Muscle of leg (tissue), 11 donors: Measurements from ENCODE around the gene RBL2. TPM values are rescaled to one million over a fixed set of nuclear protein-coding genes. Genes with fewer than 3 reads are reported as not detected.

Experiments used
- DNase-seq: peaks from one replicate; pipeline ENCODE4 v3.0.0; 2013
- H3K27ac ChIP-seq: one replicate; pipeline ENCODE4 v1.5.1; 2013; ENCODE audit warnings: mild to moderate bottlenecking, low read length, control low read depth
- H3K27me3 ChIP-seq: one replicate; pipeline ENCODE4 v1.6.1; 2013; ENCODE audit warnings: low read length; ENCODE audit not compliant: control insufficient read depth, insufficient read depth
- H3K36me3 ChIP-seq: one replicate; pipeline ENCODE4 v1.6.1; 2013; ENCODE audit warnings: low read length; ENCODE audit not compliant: control insufficient read depth, insufficient read depth
- H3K4me1 ChIP-seq: one replicate; pipeline ENCODE4 v1.6.1; 2013; ENCODE audit warnings: low read length; ENCODE audit not compliant: control insufficient read depth, insufficient read depth
- H3K4me3 ChIP-seq: one replicate; pipeline ENCODE4 v1.5.1; 2013; ENCODE audit warnings: low read length, control low read depth
- H3K9me3 ChIP-seq: replicated peaks from 2 replicates; pipeline ENCODE4 v1.6.1; 2013; ENCODE audit warnings: low read depth, low read length; ENCODE audit not compliant: control insufficient read depth
- WGBS: methylation state at CpG from one replicate; pipeline ENCODE4 v1.1.5; 2013; ENCODE audit warnings: missing lambda C conversion rate; ENCODE audit not compliant: insufficient coverage; 5-methylcytosine and 5-hydroxymethylcytosine counted together
- polyA plus RNA-seq, 8 donors: library from polyadenylated mRNA; unstranded; fragments of 120-200 nt; gene quantifications; one replicate each; pipeline versions ENCODE4 v1.2.1 to v1.2.3, GENCODE V29; 2013; ENCODE audit warnings: inconsistent platforms in 1 of 8, low replicate concordance in 1 of 8; ENCODE audit not compliant: insufficient read length in 8 of 8, insufficient read depth in 1 of 8
- total RNA-seq: library from RNA; stranded (reverse); fragments of 120-200 nt; gene quantifications from one replicate; pipeline ENCODE4 v1.2.4, GENCODE V29; 2013

The RBL2 gene
- total and polyA plus RNA-seq, 9 donors, result 33.5 to 54.1 (median 39.6) TPM

- H3K36me3 ChIP-seq, result peaks cover 18% of the 10 kb centered on the region
- H3K9me3 ChIP-seq, result no peaks in the 10 kb centered on the region
- H3K27ac ChIP-seq, result no peak overlapping the region
- H3K4me3 ChIP-seq, result no peak overlapping the region
- no peaks in the 10 kb centered on the region for H3K27me3 ChIP-seq
- no peak for DNase-seq
- no CpG with 5 or more reads among the region's 5 CpGs for WGBS
- H3K4me1 ChIP-seq, result no peaks in the 10 kb centered on the region
Measured at GRCh38 chr16:53445534-53445933, 11.3 kb downstream of the RBL2 start.

GRCh38 chr16:53446090-53446489 lies 11.8 kb downstream of the RBL2 start:
- WGBS, result no CpG with 5 or more reads among the region's 3 CpGs
- Histone ChIP-seq H3K9me3 (no peaks in the 10 kb centered on the region), H3K36me3 (peaks cover 14% of the 10 kb centered on the region), H3K27me3 (no peaks in the 10 kb centered on the region), H3K4me1 (no peaks in the 10 kb centered on the region), H3K27ac (no peak overlapping the region), H3K4me3 (no peak overlapping the region)
- no peak for DNase-seq

GRCh38 chr16:53449816-53450517 lies 15.7 kb downstream of the RBL2 start:
- DNase-seq, result no peak
- no CpG with 5 or more reads among the region's 4 CpGs for WGBS
- Histone ChIP-seq H3K27ac (no peak overlapping the region), H3K4me3 (no peak overlapping the region), H3K27me3 (no peaks in the 10 kb centered on the region), H3K4me1 (no peaks in the 10 kb centered on the region), H3K9me3 (no peaks in the 10 kb centered on the region), H3K36me3 (peaks cover 17% of the 10 kb centered on the region)

GRCh38 chr16:53453928-53454327 lies 19.7 kb downstream of the RBL2 start:
- H3K36me3 ChIP-seq, result peaks cover 22% of the 10 kb centered on the region

GRCh38 chr16:53456625-53457024 lies 22.4 kb downstream of the RBL2 start:
- WGBS, result 100% methylated on average over 1 of the region's 2 CpGs
- H3K4me1 ChIP-seq, result no peaks in the 10 kb centered on the region
- H3K27ac ChIP-seq, result no peak overlapping the region
- no peak overlapping the region for H3K4me3 ChIP-seq
- H3K9me3 ChIP-seq, result no peaks in the 10 kb centered on the region
- H3K36me3 ChIP-seq, result peaks cover 22% of the 10 kb centered on the region
- no peaks in the 10 kb centered on the region for H3K27me3 ChIP-seq
- no peak for DNase-seq

More at GRCh38 chr16:53453928-53454327, 19.7 kb downstream of the RBL2 start:
- no peaks in the 10 kb centered on the region for H3K9me3 ChIP-seq
- H3K4me3 ChIP-seq, result no peak overlapping the region
- WGBS, result 96% methylated on average over 4 of the region's 5 CpGs
- H3K27me3 ChIP-seq, result no peaks in the 10 kb centered on the region
- no peak overlapping the region for H3K27ac ChIP-seq
- DNase-seq, result no peak
- H3K4me1 ChIP-seq, result no peaks in the 10 kb centered on the region

- H3K4me3 ChIP-seq, result no peak overlapping the region
- no peaks in the 10 kb centered on the region for H3K9me3 ChIP-seq
- DNase-seq, result no peak
- no peaks in the 10 kb centered on the region for H3K27me3 ChIP-seq
- peaks cover 22% of the 10 kb centered on the region for H3K36me3 ChIP-seq
- WGBS, result no CpG with 5 or more reads among the region's 2 CpGs
- no peak overlapping the region for H3K27ac ChIP-seq
- H3K4me1 ChIP-seq, result no peaks in the 10 kb centered on the region
Measured at GRCh38 chr16:53457670-53458069, 23.4 kb downstream of the RBL2 start.

- WGBS, result 90% methylated on average over 2 of the region's 8 CpGs
Measured at GRCh38 chr16:53458635-53459034, 24.4 kb downstream of the RBL2 start.

GRCh38 chr16:53465606-53466280 lies 31.5 kb downstream of the RBL2 start:
- DNase-seq, result no peak
- 50% methylated on average over 1 of the region's 6 CpGs for WGBS
- no peak overlapping the region for H3K4me3 ChIP-seq
- no peaks in the 10 kb centered on the region for H3K4me1 ChIP-seq
- H3K36me3 ChIP-seq, result peaks cover 32% of the 10 kb centered on the region
- no peaks in the 10 kb centered on the region for H3K27me3 ChIP-seq
- no peaks in the 10 kb centered on the region for H3K9me3 ChIP-seq
- H3K27ac ChIP-seq, result no peak overlapping the region

More at GRCh38 chr16:53458635-53459034, 24.4 kb downstream of the RBL2 start:
- Histone ChIP-seq H3K36me3 (peaks cover 28% of the 10 kb centered on the region), H3K27ac (no peak overlapping the region), H3K9me3 (no peaks in the 10 kb centered on the region), H3K4me1 (no peaks in the 10 kb centered on the region), H3K27me3 (no peaks in the 10 kb centered on the region), H3K4me3 (no peak overlapping the region)
- no peak for DNase-seq

- WGBS, result no CpG with 5 or more reads among the region's 2 CpGs
- Histone ChIP-seq H3K27me3 (no peaks in the 10 kb centered on the region), H3K36me3 (peaks cover 35% of the 10 kb centered on the region)
Measured at GRCh38 chr16:53476867-53477266, 42.6 kb downstream of the RBL2 start.

GRCh38 chr16:53478965-53479364 lies 44.7 kb downstream of the RBL2 start:
- Histone ChIP-seq H3K9me3 (no peaks in the 10 kb centered on the region), H3K4me1 (no peaks in the 10 kb centered on the region), H3K27ac (no peak overlapping the region), H3K4me3 (no peak overlapping the region), H3K27me3 (no peaks in the 10 kb centered on the region), H3K36me3 (peaks cover 44% of the 10 kb centered on the region)
- DNase-seq, result no peak
- no CpG with 5 or more reads among the region's 5 CpGs for WGBS

More at GRCh38 chr16:53476867-53477266, 42.6 kb downstream of the RBL2 start:
- Histone ChIP-seq H3K4me1 (no peaks in the 10 kb centered on the region), H3K9me3 (no peaks in the 10 kb centered on the region), H3K4me3 (no peak overlapping the region), H3K27ac (no peak overlapping the region)
- DNase-seq, result no peak
